Left colon (tissue), 2 donors: Measurements from ENCODE around the gene MAP1B. TPM values are rescaled to one million over a fixed set of nuclear protein-coding genes. Genes with fewer than 3 reads are reported as not detected.

ENCODE experiments used
- ATAC-seq: fragments of 200-7000 bp; cut with Tn5 transposase; one replicate; pipeline ENCODE4 v1.9.1; 2020; ENCODE audit warnings: mild to moderate bottlenecking, moderate library complexity
- DNase-seq, 2 donors: peaks; one replicate each; pipeline ENCODE4 v3.0.0-alpha.2; 2020
- intact Hi-C, 2 donors: fragments of 100-400 bp; cut with DNase I in 1 of 2; cut with micrococcal nuclease in 1 of 2; formaldehyde crosslinking; loops; one replicate each; pipeline versions ENCODE4 v1.11.2 to v1.14.0; 2022; cut with DNase I, micrococcal nuclease
- total RNA-seq, 2 donors: library from RNA; stranded (reverse); fragmentation: NEBNext Ultra II Directional; extraction: Animal tissue kit (Norgen Biotek cat#: 25700); gene quantifications; one replicate each; pipeline ENCODE4 v1.2.1, GENCODE V29; 2021
- donor health status: DM: no; HTN: no; CAD: no.
- donor health status: DM: yes; HTN: yes; CAD: no.

MAP1B gene
- total RNA-seq, 2 donors from 2014 or later, result 6.4 to 17.1 TPM

- intact Hi-C loops, result no loop called here
- no peak for ATAC-seq
- peak in 1 of 2 donors; percentile 26 for DNase-seq
Observed at GRCh38 chr5:72179028-72179815, 71.9 kb downstream of the MAP1B start.

GRCh38 chr5:72179816-72180440 is 72.7 kb downstream of the MAP1B start:
- ATAC-seq, result no peak
- intact Hi-C loops, result no loop called here
- DNase-seq, result no peak

GRCh38 chr5:72180925-72181324 is 73.7 kb downstream of the MAP1B start:
- intact Hi-C loops, result no loop called here
- ATAC-seq (no peak), DNase-seq (no peak)

DNA sequence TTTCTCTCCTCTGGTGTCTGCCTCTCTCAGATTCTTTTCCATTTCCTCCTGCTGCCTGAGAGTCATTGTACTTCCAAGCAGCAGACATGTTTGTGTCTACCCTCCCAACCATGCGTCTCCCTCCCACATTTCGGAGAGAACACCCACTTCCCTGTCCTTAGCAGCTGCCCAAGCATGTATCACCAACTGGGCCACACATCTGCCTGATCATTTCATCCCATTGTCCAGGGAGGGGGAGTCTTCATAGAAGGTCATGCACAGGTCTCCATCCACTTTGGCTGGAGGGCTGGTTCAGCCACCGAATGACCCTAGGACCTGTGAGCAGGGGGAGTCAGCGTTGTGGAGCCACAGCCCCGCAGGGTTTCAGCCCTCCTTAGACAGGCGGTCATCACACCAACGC is 75.4 kb downstream of the MAP1B start:
- no peak for DNase-seq
- no peak for ATAC-seq
- intact Hi-C loops, result no loop called here

DNA sequence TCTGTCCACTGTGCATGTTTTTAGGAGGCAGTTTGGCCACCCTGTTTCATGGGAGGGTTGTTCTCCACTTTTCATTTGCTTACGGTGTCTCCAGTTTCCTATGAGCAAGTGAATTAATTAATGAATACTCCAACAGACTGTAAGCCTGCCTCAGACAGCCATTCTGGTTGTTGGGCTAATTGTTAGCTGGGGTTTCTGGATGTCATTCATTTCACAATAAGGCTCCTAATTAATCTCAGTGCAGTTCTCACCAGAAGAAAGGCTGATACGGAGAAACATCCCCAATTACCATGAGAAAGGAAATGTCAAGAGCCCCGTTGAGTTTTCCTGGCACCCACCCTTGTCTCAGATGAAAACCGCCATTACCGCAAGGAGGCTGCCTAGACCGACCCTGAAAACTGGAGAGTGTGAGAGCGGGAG is 75.8 kb downstream of the MAP1B start:
- ATAC-seq, result no peak
- no peak for DNase-seq
- intact Hi-C loops, result no loop called here

DNA sequence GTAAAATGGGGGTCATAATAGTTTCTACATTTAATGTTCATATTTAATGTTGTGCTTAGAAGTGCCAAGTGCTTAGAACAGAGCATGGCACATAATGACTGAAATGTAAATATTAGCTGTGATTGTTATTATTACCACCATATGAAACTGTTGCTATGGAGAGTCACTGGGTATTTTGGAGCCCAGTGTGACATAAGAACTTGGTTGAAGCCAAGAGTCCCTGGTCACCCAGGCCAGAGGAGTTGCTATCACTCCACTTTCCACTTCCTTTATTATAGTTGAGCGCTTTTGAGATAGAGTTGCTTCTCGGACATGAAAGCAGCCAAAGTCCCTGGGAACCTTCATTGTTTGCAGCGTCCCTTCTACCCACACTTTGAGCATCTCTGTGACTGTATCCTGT is 77.1 kb downstream of the MAP1B start:
- intact Hi-C loops, result no loop called here
- DNase-seq (no peak), ATAC-seq (no peak)

DNA sequence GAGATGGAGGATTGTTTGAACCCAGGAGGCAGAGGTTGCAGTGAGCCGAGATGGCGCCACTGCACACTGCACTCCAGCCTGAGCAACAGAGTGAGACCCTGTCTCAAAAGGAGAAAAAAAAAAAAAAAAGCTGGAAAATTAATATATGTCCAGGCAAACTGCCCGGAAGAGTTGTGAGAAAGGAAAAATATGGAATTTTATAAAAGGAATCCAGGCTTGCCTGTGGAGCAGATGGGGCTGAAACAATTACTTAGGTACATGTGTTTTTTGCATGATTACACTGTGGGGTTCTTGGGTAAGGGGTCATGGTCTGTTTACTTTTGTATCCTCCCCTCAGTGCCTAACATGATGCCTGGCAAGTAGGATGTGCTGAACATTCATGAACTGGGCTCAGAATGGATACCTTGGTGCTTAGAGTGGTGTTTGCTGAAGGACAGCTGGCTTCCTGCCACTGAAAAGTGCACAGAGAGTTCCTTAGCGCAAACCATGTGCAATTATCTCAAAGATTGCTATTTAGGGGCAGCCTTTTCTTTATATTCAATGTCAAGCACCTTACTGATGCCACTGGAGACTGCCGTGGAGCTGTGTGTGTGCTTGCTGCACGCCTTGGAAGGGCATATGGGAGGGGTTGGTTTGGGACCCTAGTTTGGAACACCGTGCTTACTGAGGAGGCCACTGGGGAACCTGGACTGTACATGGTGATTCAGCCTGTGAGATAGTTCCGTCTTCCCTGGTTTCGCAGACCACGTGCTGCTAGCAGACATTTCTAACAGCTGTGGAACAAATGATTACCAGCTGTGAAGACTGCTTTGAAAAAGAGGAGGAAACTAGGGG is 78.4 kb downstream of the MAP1B start:
- intact Hi-C loops, result no loop called here
- ATAC-seq, result no peak

DNA sequence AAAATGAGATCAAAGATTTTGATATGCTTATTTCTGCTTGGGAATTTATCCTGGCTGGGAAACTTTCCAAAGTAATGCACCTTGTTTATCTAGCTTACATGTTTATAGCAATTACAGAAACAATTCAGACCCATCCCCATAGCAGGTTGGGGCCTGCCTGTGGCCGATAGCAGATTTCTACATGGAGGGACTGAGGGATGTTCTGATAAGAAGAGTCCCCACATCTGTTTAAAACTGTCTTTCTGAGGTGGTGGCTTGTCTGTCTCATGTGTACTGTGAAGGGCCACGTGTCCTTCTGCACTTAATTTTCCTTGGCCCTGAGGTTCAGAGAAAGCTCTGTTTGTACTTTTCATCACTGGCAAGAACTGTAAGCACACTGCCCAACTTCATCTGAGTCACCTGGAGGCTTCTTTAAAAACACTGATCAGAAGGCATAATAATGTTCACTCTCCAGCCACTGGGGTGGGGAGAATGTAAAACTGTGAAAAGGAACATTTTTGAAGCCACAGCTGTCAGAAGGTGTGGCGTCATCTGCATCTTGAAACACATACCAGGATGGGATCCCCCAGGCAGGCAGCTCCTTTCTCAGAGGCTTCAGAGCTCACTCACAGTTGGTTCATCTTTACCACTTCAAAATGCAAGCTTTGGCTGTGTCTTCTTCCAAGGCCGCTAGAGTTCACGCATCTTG is 80.3 kb downstream of the MAP1B start:
- no peak for ATAC-seq
- intact Hi-C loops, result no loop called here
- no peak for DNase-seq

More for the DNA sequence above, 78.4 kb downstream of the MAP1B start:
- no peak for DNase-seq

DNA sequence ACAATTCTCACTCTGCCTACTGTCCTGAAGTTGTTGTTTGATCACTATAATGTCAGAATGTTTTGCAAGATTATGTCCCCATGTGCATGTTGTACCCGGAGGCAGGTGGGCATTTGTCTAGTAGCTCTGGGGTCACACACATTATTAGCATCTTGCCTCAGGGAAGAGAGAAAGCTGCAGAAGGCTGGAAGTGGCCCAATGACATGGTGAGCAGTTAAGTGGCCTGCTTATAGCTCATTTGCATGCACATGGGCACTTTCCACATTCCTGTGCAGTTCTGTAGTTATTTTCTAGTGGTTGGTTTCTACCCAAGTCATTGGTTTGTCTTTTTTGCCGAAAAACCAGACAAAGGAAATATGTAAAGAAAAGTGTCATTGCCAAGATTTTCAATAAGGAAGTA is 80.9 kb downstream of the MAP1B start:
- no peak for ATAC-seq
- DNase-seq, result no peak
- intact Hi-C loops, result no loop called here

- ATAC-seq, result no peak
- DNase-seq, result no peak
- intact Hi-C loops, result no loop called here
Observed at GRCh38 chr5:72189146-72189545, 81.9 kb downstream of the MAP1B start.

DNA sequence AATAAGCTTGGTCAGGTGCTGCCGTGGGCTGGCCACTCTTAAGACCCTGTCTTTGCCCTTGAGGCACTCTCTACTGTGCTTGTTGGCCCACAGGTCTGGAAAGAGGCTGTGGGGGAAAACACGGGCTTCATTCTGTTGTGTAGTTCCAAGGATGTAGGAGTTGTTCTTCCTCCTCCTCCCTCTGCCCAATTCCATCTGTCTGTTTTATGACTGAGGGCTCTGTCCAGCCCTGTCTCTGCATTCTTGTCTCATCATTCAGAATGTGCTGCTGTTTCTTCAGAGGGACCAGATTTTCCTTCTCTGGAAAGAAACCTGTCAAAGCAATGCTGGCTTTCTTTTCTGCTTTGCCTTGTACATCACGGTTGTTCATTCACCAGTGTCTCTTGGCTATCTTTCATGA is 84.1 kb downstream of the MAP1B start:
- DNase-seq (no peak), ATAC-seq (no peak)
- intact Hi-C loops, result no loop called here

DNA sequence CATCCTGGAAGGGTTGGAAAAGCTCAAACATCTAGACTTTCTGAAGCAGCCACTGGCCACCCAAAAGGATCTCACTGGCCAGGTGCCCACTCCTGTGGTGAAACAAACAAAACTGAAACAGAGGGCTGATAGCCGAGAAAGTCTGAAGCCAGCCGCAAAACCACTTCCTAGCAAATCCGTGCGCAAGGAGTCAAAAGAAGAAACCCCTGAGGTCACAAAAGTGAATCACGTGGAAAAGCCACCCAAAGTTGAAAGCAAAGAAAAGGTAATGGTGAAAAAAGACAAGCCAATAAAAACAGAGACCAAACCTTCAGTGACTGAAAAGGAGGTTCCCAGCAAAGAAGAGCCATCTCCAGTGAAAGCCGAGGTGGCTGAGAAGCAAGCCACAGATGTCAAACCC is 87.6 kb downstream of the MAP1B start:
- ATAC-seq, result no peak
- DNase-seq, result peak in 1 of 2 donors; percentile 7
- intact Hi-C loops, result no loop called here

DNA sequence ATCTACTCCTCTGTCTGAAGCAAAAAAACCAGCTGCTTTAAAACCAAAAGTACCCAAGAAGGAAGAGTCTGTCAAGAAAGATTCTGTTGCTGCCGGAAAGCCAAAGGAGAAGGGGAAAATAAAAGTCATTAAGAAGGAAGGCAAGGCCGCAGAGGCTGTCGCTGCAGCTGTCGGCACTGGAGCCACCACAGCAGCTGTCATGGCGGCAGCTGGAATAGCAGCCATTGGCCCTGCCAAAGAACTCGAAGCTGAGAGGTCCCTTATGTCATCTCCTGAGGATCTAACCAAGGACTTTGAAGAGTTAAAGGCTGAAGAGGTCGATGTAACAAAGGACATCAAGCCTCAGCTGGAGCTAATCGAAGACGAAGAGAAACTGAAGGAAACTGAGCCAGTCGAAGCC is 88.3 kb downstream of the MAP1B start:
- no peak for ATAC-seq
- intact Hi-C loops, result no loop called here
- DNase-seq, result no peak

DNA sequence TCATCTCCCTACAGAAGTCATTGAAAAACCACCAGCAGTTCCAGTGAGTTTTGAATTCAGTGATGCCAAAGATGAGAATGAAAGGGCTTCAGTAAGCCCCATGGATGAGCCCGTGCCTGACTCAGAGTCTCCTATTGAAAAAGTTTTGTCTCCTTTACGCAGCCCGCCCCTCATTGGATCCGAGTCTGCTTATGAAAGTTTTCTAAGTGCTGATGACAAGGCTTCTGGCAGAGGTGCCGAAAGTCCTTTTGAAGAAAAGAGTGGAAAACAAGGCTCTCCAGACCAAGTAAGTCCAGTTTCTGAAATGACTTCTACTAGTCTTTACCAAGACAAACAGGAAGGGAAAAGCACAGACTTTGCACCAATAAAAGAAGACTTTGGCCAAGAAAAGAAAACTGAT is 90.1 kb downstream of the MAP1B start:
- intact Hi-C loops, result no loop called here
- DNase-seq, result no peak
- no peak for ATAC-seq

- intact Hi-C loops, result no loop called here
- ATAC-seq, result no peak
- no peak for DNase-seq
Observed at GRCh38 chr5:72199681-72200080, 92.4 kb downstream of the MAP1B start.

- ATAC-seq, result no peak
Observed at GRCh38 chr5:72202331-72202825, 95.1 kb downstream of the MAP1B start.

GRCh38 chr5:72203251-72203845 is 96.1 kb downstream of the MAP1B start:
- DNase-seq, result no peak
- ATAC-seq, result no peak
- intact Hi-C loops, result no loop called here

More at GRCh38 chr5:72202331-72202825, 95.1 kb downstream of the MAP1B start:
- intact Hi-C loops, result no loop called here
- no peak for DNase-seq

- DNase-seq, result no peak
- intact Hi-C loops, result no loop called here
- ATAC-seq, result no peak
Observed at GRCh38 chr5:72204946-72205345, 97.7 kb downstream of the MAP1B start.
